Skeletal muscle satellite cell (primary cell): ENCODE data around the gene IZUMO4.

Source experiments
- H3K27me3 ChIP-seq: 2 replicates; pipeline ENCODE4 v1.7.0; 2013; ENCODE audit warnings: low read length; ENCODE audit not compliant: control insufficient read depth, insufficient read depth
- H3K36me3 ChIP-seq: 2 replicates; pipeline ENCODE4 v1.7.0; 2013; ENCODE audit warnings: mild to moderate bottlenecking, control low read depth, low read length; ENCODE audit not compliant: insufficient read depth
- H3K4me1 ChIP-seq: 2 replicates; pipeline ENCODE4 v1.7.0; 2013; ENCODE audit warnings: low read length; ENCODE audit not compliant: control insufficient read depth, insufficient read depth
- H3K4me2 ChIP-seq: 2 replicates; pipeline ENCODE4 v1.7.0; 2013; ENCODE audit warnings: mild to moderate bottlenecking, low read length
- H3K4me3 ChIP-seq: 2 replicates; pipeline ENCODE4 v1.7.0; 2013; ENCODE audit warnings: low read length
- H3K9ac ChIP-seq: 2 replicates; pipeline ENCODE4 v1.7.0; 2013; ENCODE audit warnings: mild to moderate bottlenecking, low read depth, low read length, moderate library complexity
- H3K9me3 ChIP-seq: replicated peaks from 2 replicates; pipeline ENCODE4 v1.7.0; 2013; ENCODE audit warnings: mild to moderate bottlenecking, control low read depth, low read length

IZUMO4 gene

GRCh38 chr19:2115911-2116426, 19.3 kb downstream of the IZUMO4 start:
- Histone ChIP-seq H3K4me1 (peaks cover 12% of the 10 kb centered on the region), H3K4me3 (no peak overlapping the region), H3K9ac (no peak overlapping the region), H3K27me3 (no peaks in the 10 kb centered on the region), H3K9me3 (no peaks in the 10 kb centered on the region), H3K36me3 (peaks cover 91% of the 10 kb centered on the region), H3K4me2 (no peak overlapping the region)

GRCh38 chr19:2116507-2116906, 19.8 kb downstream of the IZUMO4 start:
- Histone ChIP-seq H3K4me3 (no peak overlapping the region), H3K36me3 (peaks cover 90% of the 10 kb centered on the region), H3K4me1 (peaks cover 12% of the 10 kb centered on the region), H3K9me3 (no peaks in the 10 kb centered on the region), H3K9ac (no peak overlapping the region), H3K27me3 (no peaks in the 10 kb centered on the region), H3K4me2 (no peak overlapping the region)

GRCh38 chr19:2117215-2117960, 20.7 kb downstream of the IZUMO4 start:
- Histone ChIP-seq H3K4me3 (no peak overlapping the region), H3K27me3 (no peaks in the 10 kb centered on the region), H3K9me3 (no peaks in the 10 kb centered on the region), H3K9ac (no peak overlapping the region), H3K4me2 (no peak overlapping the region), H3K36me3 (peaks cover 86% of the 10 kb centered on the region), H3K4me1 (peaks cover 12% of the 10 kb centered on the region)

- peaks cover 87% of the 10 kb centered on the region for H3K36me3 ChIP-seq
- H3K27me3 ChIP-seq = no peaks in the 10 kb centered on the region
- H3K9ac ChIP-seq = no peak overlapping the region
- H3K9me3 ChIP-seq = no peaks in the 10 kb centered on the region
- H3K4me1 ChIP-seq = peaks cover 10% of the 10 kb centered on the region
- H3K4me2 ChIP-seq = no peak overlapping the region
- no peak overlapping the region for H3K4me3 ChIP-seq
Observed at GRCh38 chr19:2118438-2118837, 21.7 kb downstream of the IZUMO4 start.

GRCh38 chr19:2119921-2120785, 23.4 kb downstream of the IZUMO4 start:
- H3K4me3 ChIP-seq = no peak overlapping the region
- H3K4me2 ChIP-seq = no peak overlapping the region
- no peaks in the 10 kb centered on the region for H3K27me3 ChIP-seq
- H3K9ac ChIP-seq = no peak overlapping the region
- no peaks in the 10 kb centered on the region for H3K4me1 ChIP-seq
- H3K9me3 ChIP-seq = no peaks in the 10 kb centered on the region
- H3K36me3 ChIP-seq = peaks cover 83% of the 10 kb centered on the region

- Histone ChIP-seq H3K4me3 (no peak overlapping the region), H3K4me1 (no peaks in the 10 kb centered on the region), H3K36me3 (peaks cover 79% of the 10 kb centered on the region), H3K4me2 (no peak overlapping the region), H3K9me3 (no peaks in the 10 kb centered on the region), H3K27me3 (no peaks in the 10 kb centered on the region), H3K9ac (no peak overlapping the region)
Observed at GRCh38 chr19:2120821-2121220, 24.1 kb downstream of the IZUMO4 start.

- H3K9ac ChIP-seq = no peak overlapping the region
Observed at GRCh38 chr19:2121416-2122051, 24.8 kb downstream of the IZUMO4 start.

GRCh38 chr19:2122251-2122650, 25.5 kb downstream of the IZUMO4 start:
- H3K27me3 ChIP-seq = no peaks in the 10 kb centered on the region
- H3K36me3 ChIP-seq = peaks cover 75% of the 10 kb centered on the region
- H3K4me2 ChIP-seq = no peak overlapping the region
- no peaks in the 10 kb centered on the region for H3K9me3 ChIP-seq
- H3K9ac ChIP-seq = no peak overlapping the region
- no peak overlapping the region for H3K4me3 ChIP-seq
- H3K4me1 ChIP-seq = no peaks in the 10 kb centered on the region

More at GRCh38 chr19:2121416-2122051, 24.8 kb downstream of the IZUMO4 start:
- Histone ChIP-seq H3K9me3 (no peaks in the 10 kb centered on the region), H3K36me3 (peaks cover 76% of the 10 kb centered on the region), H3K4me2 (no peak overlapping the region), H3K27me3 (no peaks in the 10 kb centered on the region), H3K4me1 (no peaks in the 10 kb centered on the region), H3K4me3 (no peak overlapping the region)

GRCh38 chr19:2122982-2123381, 26.3 kb downstream of the IZUMO4 start:
- no peak overlapping the region for H3K9ac ChIP-seq

GRCh38 chr19:2123682-2124387, 27.1 kb downstream of the IZUMO4 start:
- H3K4me3 ChIP-seq = no peak overlapping the region
- no peaks in the 10 kb centered on the region for H3K9me3 ChIP-seq
- no peaks in the 10 kb centered on the region for H3K27me3 ChIP-seq
- peaks cover 67% of the 10 kb centered on the region for H3K36me3 ChIP-seq
- H3K9ac ChIP-seq = no peak overlapping the region
- no peaks in the 10 kb centered on the region for H3K4me1 ChIP-seq
- no peak overlapping the region for H3K4me2 ChIP-seq

More at GRCh38 chr19:2122982-2123381, 26.3 kb downstream of the IZUMO4 start:
- Histone ChIP-seq H3K4me1 (no peaks in the 10 kb centered on the region), H3K4me3 (no peak overlapping the region), H3K9me3 (no peaks in the 10 kb centered on the region), H3K27me3 (no peaks in the 10 kb centered on the region), H3K4me2 (no peak overlapping the region), H3K36me3 (peaks cover 75% of the 10 kb centered on the region)
